CD14-positive monocyte (primary cell): Measurements from ENCODE around the gene SUPT6H. TPM values are rescaled to one million over a fixed set of nuclear protein-coding genes. Genes with fewer than 3 reads are reported as not detected.

ENCODE experiments used
- DNase-seq, 3 donors: peaks; one replicate each; pipeline ENCODE4 v3.0.0-alpha.2; 2011 to 2022
- H2AFZ ChIP-seq: 2 replicates; pipeline ENCODE4 v1.6.0; 2012; ENCODE audit warnings: mild to moderate bottlenecking, low read depth, low read length, inconsistent platforms; ENCODE audit not compliant: insufficient read depth, poor library complexity, severe bottlenecking
- H3K27ac ChIP-seq, 2 donors: 1 replicate in 1 of 2; 2 replicates in 1 of 2; pipeline ENCODE4 v1.5.1; 2012 to 2013; ENCODE audit warnings: low read length in 2 of 2, control low read depth in 1 of 2, inconsistent platforms in 1 of 2, low read depth in 1 of 2, mild to moderate bottlenecking in 1 of 2
- H3K27me3 ChIP-seq, 2 donors: one replicate each; pipeline versions ENCODE4 v1.6.0 to v1.6.1; 2011 to 2013; ENCODE audit warnings: low read length in 2 of 2; ENCODE audit not compliant: control insufficient read depth in 2 of 2, insufficient read depth in 2 of 2
- H3K36me3 ChIP-seq, 2 donors: replicated peaks in 1 of 2; 1 replicate in 1 of 2; 2 replicates in 1 of 2; pipeline versions ENCODE4 v1.5.1 to v1.6.1; 2012 to 2013; ENCODE audit warnings: low read length in 2 of 2, control low read depth in 1 of 2, inconsistent platforms in 1 of 2, mild to moderate bottlenecking in 1 of 2; ENCODE audit not compliant: insufficient read depth in 2 of 2, control insufficient read depth in 1 of 2
- H3K4me1 ChIP-seq, 2 donors: 1 replicate in 1 of 2; 2 replicates in 1 of 2; pipeline versions ENCODE4 v1.5.1 to v1.6.1; 2012 to 2013; ENCODE audit warnings: low read length in 2 of 2, control low read depth in 1 of 2, inconsistent platforms in 1 of 2, mild to moderate bottlenecking in 1 of 2, moderate library complexity in 1 of 2; ENCODE audit not compliant: insufficient read depth in 2 of 2, control insufficient read depth in 1 of 2
- H3K4me2 ChIP-seq: replicated peaks from 2 replicates; pipeline ENCODE3; 2012; ENCODE audit warnings: low read length, moderate library complexity, mild to moderate bottlenecking; ENCODE audit not compliant: poor library complexity, severe bottlenecking; ENCODE audit errors: extremely low read depth
- H3K4me3 ChIP-seq, 3 experiments: fragments of 200-600 bp in 1 of 3; sonication (generic) in 1 of 3; replicated peaks in 1 of 3; 1 replicate in 2 of 3; 2 replicates in 1 of 3; pipeline ENCODE4 v1.5.1; 2011 to 2013; ENCODE audit warnings: low read length in 3 of 3, mild to moderate bottlenecking in 3 of 3, control low read depth in 2 of 3, low read depth in 2 of 3, inconsistent platforms in 1 of 3, moderate library complexity in 1 of 3
- H3K79me2 ChIP-seq: 2 replicates; pipeline ENCODE4 v1.6.0; 2012; ENCODE audit warnings: mild to moderate bottlenecking, control low read depth, inconsistent platforms, low read length, moderate library complexity; ENCODE audit not compliant: insufficient read depth
- H3K9ac ChIP-seq: 2 replicates; pipeline ENCODE4 v1.6.0; 2017; ENCODE audit warnings: low read length, mild to moderate bottlenecking; ENCODE audit not compliant: insufficient read depth, poor library complexity, severe bottlenecking
- H3K9me3 ChIP-seq, 2 donors: replicated peaks in 1 of 2; 1 replicate in 1 of 2; 2 replicates in 1 of 2; pipeline versions ENCODE4 v1.5.1 to v1.6.1; 2012 to 2013; ENCODE audit warnings: low read length in 2 of 2, control low read depth in 1 of 2; ENCODE audit not compliant: control insufficient read depth in 1 of 2, insufficient read depth in 1 of 2
- H4K20me1 ChIP-seq: 2 replicates; pipeline ENCODE4 v1.6.0; 2012; ENCODE audit warnings: mild to moderate bottlenecking, low read length, control low read depth, moderate library complexity; ENCODE audit not compliant: insufficient read depth
- H3K27ac Mint-ChIP-seq, 7 donors: one replicate each; pipeline ENCODE4 v1.8.0; 2020; ENCODE audit warnings: mild to moderate bottlenecking in 7 of 7, mixed read lengths in 7 of 7, moderate library complexity in 6 of 7, inconsistent platforms in 2 of 7
- H3K27me3 Mint-ChIP-seq, 3 donors: one replicate each; pipeline ENCODE4 v1.8.0; 2021 to 2022; ENCODE audit warnings: low read depth in 3 of 3, mild to moderate bottlenecking in 3 of 3, mixed read lengths in 3 of 3, moderate library complexity in 3 of 3, inconsistent platforms in 1 of 3
- H3K36me3 Mint-ChIP-seq, 2 donors: one replicate each; pipeline ENCODE4 v1.8.0; 2020; ENCODE audit warnings: mixed read lengths in 2 of 2, inconsistent platforms in 1 of 2, mild to moderate bottlenecking in 1 of 2
- H3K4me1 Mint-ChIP-seq: one replicate; pipeline ENCODE4 v1.8.0; 2020; ENCODE audit warnings: mild to moderate bottlenecking, mixed read lengths
- H3K4me3 Mint-ChIP-seq, 2 donors: one replicate each; pipeline ENCODE4 v1.8.0; 2020; ENCODE audit warnings: mild to moderate bottlenecking in 2 of 2, mixed read lengths in 2 of 2, moderate library complexity in 1 of 2
- H3K9me3 Mint-ChIP-seq, 7 donors: one replicate each; pipeline ENCODE4 v1.8.0; 2020 to 2022; ENCODE audit warnings: mixed read lengths in 7 of 7, mild to moderate bottlenecking in 6 of 7, moderate library complexity in 6 of 7, inconsistent platforms in 2 of 7
- WGBS: methylation state at CpG from one replicate; pipeline ENCODE4 v1.1.5; 2013; ENCODE audit warnings: missing lambda C conversion rate; ENCODE audit not compliant: insufficient coverage; 5-methylcytosine and 5-hydroxymethylcytosine counted together
- intact Hi-C, 2 donors: fragments of 100-400 bp; cut with micrococcal nuclease; formaldehyde crosslinking; loops; one replicate each; pipeline versions ENCODE4 v1.15.0 to v1.15.1; 2023
- polyA plus RNA-seq, 3 donors: library from polyadenylated mRNA; depleted of rRNA in 1 of 3; unstranded in 2 of 3; stranded (reverse) in 1 of 3; fragments of 300-500 nt in 2 of 3; fragments of >200 nt in 1 of 3; fragmentation: Illumina TruSeq in 2 of 3; gene quantifications; 1 replicate in 2 of 3; 2 replicates in 1 of 3; pipeline ENCODE4 v1.2.3, GENCODE V29; 2012 to 2021
- TF ChIP-seq, protein P1 (sequence below): fragments of 200-600 bp; IDR thresholded peaks from one replicate; pipeline ENCODE4 v1.8.0; 2022; ENCODE audit warnings: antibody characterized with exemption, mild to moderate bottlenecking

SUPT6H gene
- polyA plus RNA-seq, 3 donors, result 3.8 to 33.9 (median 7.8) TPM

DNA sequence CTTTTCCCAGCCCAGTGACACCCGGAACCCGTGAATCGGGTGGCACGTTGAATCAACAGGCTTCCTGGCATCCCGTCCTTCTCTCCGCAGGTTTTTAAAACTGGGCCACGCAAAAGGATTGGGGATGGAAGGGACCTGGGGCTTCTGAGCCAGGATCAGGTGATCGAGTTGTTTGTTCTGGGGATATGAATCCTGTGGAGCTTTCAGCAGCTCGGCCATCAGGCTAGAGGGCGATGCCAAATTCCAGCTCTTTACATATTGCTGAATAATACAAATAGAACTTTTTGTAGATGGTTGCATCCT, 473 bp downstream of the SUPT6H start:
- peaks cover 34% of the 10 kb centered on the region for H4K20me1 ChIP-seq
- H3K79me2 ChIP-seq, result peaks cover 88% of the 10 kb centered on the region
- peak overlapping the region; percentile 64 to 91 (median 71) for H3K4me3 ChIP-seq
- intact Hi-C loops, result loop anchor here in 1 of 2 donors (2.0 to 5.0 kb wide), 2 partner anchors 18 to 55 kb away; partner anchors contain the start of genes BLTP2, RAB34 and RPL23A
- H3K27ac ChIP-seq, result peak overlapping the region; percentile 93 to 99
- peak overlapping the region; percentile 79 for H3K4me2 ChIP-seq
- H3K4me1 Mint-ChIP-seq, result peaks cover 35% of the 10 kb centered on the region
- peaks cover 37 to 40% of the 10 kb centered on the region in 2 donors for H3K36me3 Mint-ChIP-seq
- peak overlapping the region; percentile 99 to 100 (median 100) for H3K27ac Mint-ChIP-seq
- H3K4me3 Mint-ChIP-seq, result peak overlapping the region; percentile 97 to 99
- H3K36me3 ChIP-seq, result peaks cover 15 to 42% of the 10 kb centered on the region in 2 donors
- peaks cover 19 to 24% of the 10 kb centered on the region in 2 donors for H3K4me1 ChIP-seq
- H3K27me3 ChIP-seq, result no peaks in the 10 kb centered on the region
- peaks cover 0 to 2% (median 0%) of the 10 kb centered on the region in 3 donors for H3K27me3 Mint-ChIP-seq
- peaks cover 0 to 7% (median 2%) of the 10 kb centered on the region in 7 donors for H3K9me3 Mint-ChIP-seq
- TF ChIP-seq, protein P1, sequence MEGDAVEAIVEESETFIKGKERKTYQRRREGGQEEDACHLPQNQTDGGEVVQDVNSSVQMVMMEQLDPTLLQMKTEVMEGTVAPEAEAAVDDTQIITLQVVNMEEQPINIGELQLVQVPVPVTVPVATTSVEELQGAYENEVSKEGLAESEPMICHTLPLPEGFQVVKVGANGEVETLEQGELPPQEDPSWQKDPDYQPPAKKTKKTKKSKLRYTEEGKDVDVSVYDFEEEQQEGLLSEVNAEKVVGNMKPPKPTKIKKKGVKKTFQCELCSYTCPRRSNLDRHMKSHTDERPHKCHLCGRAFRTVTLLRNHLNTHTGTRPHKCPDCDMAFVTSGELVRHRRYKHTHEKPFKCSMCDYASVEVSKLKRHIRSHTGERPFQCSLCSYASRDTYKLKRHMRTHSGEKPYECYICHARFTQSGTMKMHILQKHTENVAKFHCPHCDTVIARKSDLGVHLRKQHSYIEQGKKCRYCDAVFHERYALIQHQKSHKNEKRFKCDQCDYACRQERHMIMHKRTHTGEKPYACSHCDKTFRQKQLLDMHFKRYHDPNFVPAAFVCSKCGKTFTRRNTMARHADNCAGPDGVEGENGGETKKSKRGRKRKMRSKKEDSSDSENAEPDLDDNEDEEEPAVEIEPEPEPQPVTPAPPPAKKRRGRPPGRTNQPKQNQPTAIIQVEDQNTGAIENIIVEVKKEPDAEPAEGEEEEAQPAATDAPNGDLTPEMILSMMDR, result no peak
- peak overlapping the region; percentile 86 for H2AFZ ChIP-seq
- peak overlapping the region; percentile 92 for H3K9ac ChIP-seq
- no peaks in the 10 kb centered on the region for H3K9me3 ChIP-seq
- DNase-seq, result no peak
- WGBS, result 0% methylated on average over 7 of the region's 10 CpGs

DNA sequence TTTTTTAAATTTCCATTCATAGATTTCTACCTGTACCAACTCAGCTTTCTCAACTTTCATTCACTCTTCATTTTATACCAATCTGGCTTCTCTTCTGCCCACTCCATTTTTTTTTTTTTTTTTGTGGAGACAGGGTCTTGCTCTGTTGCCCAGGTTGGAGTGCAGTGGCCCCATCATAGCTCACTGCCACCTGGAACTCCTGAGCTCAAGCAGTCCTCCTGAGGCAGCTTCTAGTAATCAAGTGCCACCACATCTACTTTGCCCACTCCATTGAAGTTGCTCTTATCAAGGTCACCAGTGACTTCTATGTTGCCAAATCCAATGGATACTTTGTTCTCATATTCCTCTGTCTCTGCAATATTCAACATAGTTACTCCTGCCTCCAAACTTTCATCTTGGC, 1.7 kb downstream of the SUPT6H start:
- peaks cover 38 to 41% of the 10 kb centered on the region in 2 donors for H3K36me3 Mint-ChIP-seq
- no peak overlapping the region for H3K9ac ChIP-seq
- H3K27ac ChIP-seq, result peak overlapping the region in 1 of 2 donors; percentile 99
- no peak for DNase-seq
- peaks cover 19 to 24% of the 10 kb centered on the region in 2 donors for H3K4me1 ChIP-seq
- H3K4me3 ChIP-seq, result no peak overlapping the region
- H3K4me2 ChIP-seq, result no peak overlapping the region
- no peaks in the 10 kb centered on the region for H3K9me3 ChIP-seq
- peak overlapping the region in 1 of 2 donors; percentile 99 for H3K4me3 Mint-ChIP-seq
- H3K27me3 ChIP-seq, result no peaks in the 10 kb centered on the region
- TF ChIP-seq, protein P1, result no peak
- H4K20me1 ChIP-seq, result peaks cover 42% of the 10 kb centered on the region
- peaks cover 0 to 7% (median 2%) of the 10 kb centered on the region in 7 donors for H3K9me3 Mint-ChIP-seq
- intact Hi-C loops, result loop anchor here in 1 of 2 donors (2.0 to 5.0 kb wide), 2 partner anchors 19 to 54 kb away; partner anchors contain the start of genes BLTP2, RAB34 and RPL23A
- peaks cover 37% of the 10 kb centered on the region for H3K4me1 Mint-ChIP-seq
- H3K79me2 ChIP-seq, result peaks cover 93% of the 10 kb centered on the region
- H2AFZ ChIP-seq, result no peak overlapping the region
- peaks cover 0 to 2% (median 0%) of the 10 kb centered on the region in 3 donors for H3K27me3 Mint-ChIP-seq
- peaks cover 25 to 45% of the 10 kb centered on the region in 2 donors for H3K36me3 ChIP-seq
- peak overlapping the region in 6 of 7 donors; percentile 19 to 100 (median 75) for H3K27ac Mint-ChIP-seq
